22Rv1 (cell line): Measurements from ENCODE around the gene DDX28.

Experiments
- H3K27ac ChIP-seq: fragments of 450-650 bp; 2 replicates; pipeline ENCODE4 v1.5.1; 2017
- ZFX ChIP-seq: fragments of 450-650 bp; IDR thresholded peaks from 2 replicates; pipeline ENCODE4 v1.6.1; 2017; ENCODE audit warnings: antibody characterized with exemption, borderline replicate concordance
- TF ChIP-seq, protein P1 (sequence below): fragments of 450-650 bp; IDR thresholded peaks from 2 replicates; pipeline ENCODE4 v1.5.1; 2017; ENCODE audit warnings: mild to moderate bottlenecking

Gene DDX28

DNA sequence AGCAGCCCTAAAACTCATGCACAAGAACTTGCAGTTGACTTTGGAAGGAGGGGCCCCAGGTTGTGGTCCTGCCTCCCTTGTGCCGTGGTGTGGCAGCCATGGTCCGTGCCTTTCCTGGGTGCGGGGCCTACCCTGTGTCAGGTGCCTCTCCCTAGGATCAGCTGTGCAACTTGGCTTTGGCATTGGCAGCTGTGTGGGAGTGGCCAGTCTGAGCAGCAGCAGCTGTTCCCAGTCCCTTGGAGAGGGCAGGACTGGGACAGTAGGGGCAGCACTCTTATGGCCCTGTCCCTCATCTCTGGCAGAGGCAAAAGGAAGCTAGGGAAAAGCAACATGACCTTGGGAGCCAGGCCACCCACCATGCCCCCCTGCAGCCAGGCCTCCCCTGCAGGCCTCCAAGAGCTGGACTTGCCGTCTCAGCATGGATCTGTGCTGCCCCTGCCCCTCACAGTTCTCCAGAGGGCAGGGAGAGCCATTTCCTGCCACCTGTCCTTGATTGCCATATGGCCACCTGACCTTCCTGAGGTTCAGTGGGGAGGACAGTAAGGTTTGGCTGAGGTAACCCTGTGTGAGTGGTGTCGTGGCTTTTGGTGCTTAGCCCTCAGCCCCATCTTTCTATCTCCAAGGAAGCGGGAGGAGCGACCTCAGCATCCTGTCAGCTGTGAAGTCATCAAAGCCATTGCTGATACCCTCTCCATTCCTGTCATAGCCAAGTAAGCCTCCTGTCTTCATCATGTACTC is 46.6 kb upstream of the DDX28 start:
- no peak overlapping the region for H3K27ac ChIP-seq
- no peak for TF ChIP-seq ZFX
- TF ChIP-seq, protein P1, sequence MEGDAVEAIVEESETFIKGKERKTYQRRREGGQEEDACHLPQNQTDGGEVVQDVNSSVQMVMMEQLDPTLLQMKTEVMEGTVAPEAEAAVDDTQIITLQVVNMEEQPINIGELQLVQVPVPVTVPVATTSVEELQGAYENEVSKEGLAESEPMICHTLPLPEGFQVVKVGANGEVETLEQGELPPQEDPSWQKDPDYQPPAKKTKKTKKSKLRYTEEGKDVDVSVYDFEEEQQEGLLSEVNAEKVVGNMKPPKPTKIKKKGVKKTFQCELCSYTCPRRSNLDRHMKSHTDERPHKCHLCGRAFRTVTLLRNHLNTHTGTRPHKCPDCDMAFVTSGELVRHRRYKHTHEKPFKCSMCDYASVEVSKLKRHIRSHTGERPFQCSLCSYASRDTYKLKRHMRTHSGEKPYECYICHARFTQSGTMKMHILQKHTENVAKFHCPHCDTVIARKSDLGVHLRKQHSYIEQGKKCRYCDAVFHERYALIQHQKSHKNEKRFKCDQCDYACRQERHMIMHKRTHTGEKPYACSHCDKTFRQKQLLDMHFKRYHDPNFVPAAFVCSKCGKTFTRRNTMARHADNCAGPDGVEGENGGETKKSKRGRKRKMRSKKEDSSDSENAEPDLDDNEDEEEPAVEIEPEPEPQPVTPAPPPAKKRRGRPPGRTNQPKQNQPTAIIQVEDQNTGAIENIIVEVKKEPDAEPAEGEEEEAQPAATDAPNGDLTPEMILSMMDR, result no peak

DNA sequence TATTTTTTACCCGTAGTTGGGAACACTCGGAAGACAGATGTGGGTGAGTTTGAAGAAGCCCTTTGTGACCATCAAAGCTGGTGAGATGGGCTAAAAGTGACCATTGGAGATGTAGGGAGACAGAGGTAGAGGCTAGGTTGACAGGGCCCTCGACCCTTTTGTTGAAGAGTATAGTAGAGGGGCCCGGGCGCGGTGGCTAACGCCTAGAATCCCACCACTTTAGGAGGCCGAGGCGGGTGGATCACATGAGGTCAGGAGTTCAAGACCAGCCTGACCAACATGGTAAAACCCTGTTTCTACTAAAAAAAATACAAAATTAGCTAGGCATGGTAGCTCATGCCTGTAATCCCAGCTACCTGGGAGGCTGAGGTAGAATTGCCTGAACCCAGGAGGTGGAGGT is 45.9 kb upstream of the DDX28 start:
- H3K27ac ChIP-seq, result no peak overlapping the region
- no peak for TF ChIP-seq ZFX
- TF ChIP-seq, protein P1, result no peak

DNA sequence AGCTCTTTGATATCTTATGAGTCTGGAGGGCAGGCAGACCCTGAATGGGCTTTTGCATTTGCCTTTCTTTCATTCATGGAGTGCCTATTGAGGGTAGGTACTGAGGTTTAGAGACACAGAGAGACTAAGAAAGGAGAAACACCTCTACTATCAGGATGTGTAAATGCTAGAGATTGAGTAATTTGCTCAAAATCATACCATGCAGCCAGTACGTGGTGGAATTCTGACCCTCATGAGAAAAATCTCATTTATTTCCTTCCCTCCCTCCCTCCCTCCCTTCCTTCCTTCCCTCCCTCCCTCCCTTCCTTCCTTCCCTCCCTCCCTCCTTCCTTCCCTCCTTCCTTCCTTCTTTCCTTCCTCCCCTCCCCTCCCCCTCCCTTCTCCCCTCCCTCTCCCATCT is 43.7 kb upstream of the DDX28 start:
- no peak for TF ChIP-seq ZFX
- TF ChIP-seq, protein P1, result no peak
- H3K27ac ChIP-seq, result no peak overlapping the region

DNA sequence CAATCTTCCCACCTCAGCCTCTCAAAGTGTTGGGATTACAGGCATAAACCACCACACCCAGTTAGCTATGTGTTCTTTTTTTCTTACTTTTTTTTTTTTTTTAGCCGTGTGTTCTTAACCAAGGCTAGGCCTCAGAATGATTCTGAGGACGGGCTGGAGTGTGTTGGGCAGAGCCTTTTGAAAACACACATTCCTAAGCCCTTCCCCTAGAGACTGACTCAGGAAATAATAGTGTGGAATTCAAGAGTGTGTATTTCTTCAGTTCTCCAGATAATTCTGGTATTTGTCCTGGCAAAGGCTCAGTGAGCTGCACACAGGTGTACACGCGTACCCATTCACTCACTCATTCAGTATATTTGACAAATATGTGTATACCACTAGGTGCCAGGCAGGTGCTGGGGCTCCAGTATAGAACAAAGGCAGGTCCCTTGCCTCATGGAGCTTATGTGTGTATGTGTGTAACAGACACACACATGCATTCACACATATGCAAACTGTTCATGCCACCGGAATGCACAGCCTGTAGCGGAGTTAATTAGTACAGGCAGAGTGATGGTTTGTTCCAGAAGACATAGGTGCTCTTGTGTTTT is 42.8 kb upstream of the DDX28 start:
- H3K27ac ChIP-seq, result no peak overlapping the region
- TF ChIP-seq ZFX, result no peak
- TF ChIP-seq, protein P1, result no peak

DNA sequence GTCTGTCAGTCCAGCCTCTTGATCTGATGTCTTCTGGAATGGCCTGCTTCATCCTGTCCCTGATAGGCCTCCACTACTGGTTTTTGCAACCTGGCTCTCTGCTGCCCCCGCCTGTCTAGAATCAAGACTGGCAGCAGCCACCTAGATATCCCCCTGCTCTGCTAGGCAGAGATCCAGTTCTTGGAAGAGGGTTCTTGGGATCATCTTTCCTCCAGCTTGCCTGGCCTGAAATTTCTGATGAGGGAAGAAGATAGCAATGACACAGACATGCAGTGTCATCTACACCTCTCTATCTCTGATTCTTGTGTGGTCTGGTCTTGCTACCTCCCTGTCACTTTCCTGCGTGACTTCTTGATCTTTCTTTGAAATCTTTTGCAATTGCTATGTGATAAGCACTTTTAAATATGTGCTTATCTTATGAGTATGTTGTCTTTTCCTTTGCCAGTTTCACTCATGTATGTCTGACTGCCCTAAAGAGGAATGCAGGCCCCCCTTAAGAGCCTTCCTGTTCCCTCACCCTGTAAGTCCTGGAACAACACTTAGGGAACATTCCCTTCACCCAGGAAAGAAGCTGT is 41.8 kb upstream of the DDX28 start:
- no peak for TF ChIP-seq ZFX
- TF ChIP-seq, protein P1, result peak; percentile 92
- H3K27ac ChIP-seq, result no peak overlapping the region

DNA sequence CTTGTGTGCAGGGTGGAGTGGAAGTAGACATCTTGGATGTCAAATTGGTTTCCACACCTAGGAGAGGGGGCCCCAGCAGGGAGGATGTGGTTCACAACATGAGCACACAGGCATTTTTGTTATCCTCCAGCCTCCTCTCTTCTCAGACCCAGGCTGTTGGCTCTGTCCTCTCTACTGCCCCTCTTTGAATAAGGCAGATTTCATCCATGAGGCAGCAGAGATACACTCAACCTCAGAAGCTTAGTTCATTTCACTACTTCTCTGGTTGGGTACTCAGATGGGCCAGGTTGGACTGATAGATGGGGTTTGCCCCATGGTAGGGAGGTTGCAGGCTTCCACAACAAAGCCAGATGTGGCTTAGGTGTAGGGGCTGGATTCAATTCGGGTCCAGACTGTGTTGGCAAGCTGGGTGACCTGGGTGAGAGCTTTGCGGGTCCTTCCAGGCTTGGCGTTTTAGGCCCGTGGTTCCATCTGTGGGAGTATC is 39.9 kb upstream of the DDX28 start:
- TF ChIP-seq, protein P1, result no peak
- TF ChIP-seq ZFX, result no peak
- no peak overlapping the region for H3K27ac ChIP-seq

DNA sequence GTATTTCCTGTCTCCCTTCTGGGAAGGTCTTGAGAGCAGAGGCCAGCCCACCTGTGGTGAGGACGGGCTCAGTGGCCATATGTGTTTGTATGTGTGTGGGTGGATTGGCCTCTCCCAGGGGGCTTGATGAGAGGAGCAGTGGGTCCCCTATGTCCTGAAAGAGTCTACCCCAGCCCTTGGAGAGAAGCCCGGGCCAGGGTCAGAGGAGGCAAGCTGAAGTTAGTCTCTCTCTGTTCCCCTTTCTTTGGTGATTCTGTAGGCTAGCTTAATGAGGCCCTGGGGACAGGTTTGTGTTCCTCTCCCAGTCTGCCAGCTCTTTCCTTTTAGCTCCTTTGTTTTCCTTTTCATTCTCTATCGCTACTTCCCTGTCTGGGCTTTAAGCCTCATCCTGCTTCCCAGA is 38.4 kb upstream of the DDX28 start:
- TF ChIP-seq ZFX, result no peak

More for the DNA sequence above, 38.4 kb upstream of the DDX28 start:
- H3K27ac ChIP-seq, result no peak overlapping the region
